CD4-positive, alpha-beta T cell (primary cell): ENCODE results near the gene DNM1L. TPM values are rescaled to one million over a fixed set of nuclear protein-coding genes. Genes with fewer than 3 reads are reported as not detected.

ENCODE experiments used
- ATAC-seq: fragments of 200-7000 bp; cut with Tn5 transposase; one replicate; pipeline ENCODE4 v1.10.0; 2022; ENCODE audit warnings: mild to moderate bottlenecking; ENCODE audit not compliant: poor library complexity
- CTCF ChIA-PET: fragments of 350-600 bp; sonication (Branson Sonifier 250); formaldehyde crosslinking; loops from one replicate; lab custom pipeline; 2021; ENCODE audit warnings: antibody characterized with exemption, inconsistent platforms; lab: Charles Lee
- POLR2A ChIA-PET: fragments of 350-600 bp; sonication (Branson Sonifier 250); formaldehyde crosslinking; loops from one replicate; lab custom pipeline; 2021; ENCODE audit warnings: antibody characterized with exemption, inconsistent platforms; lab: Charles Lee
- DNase-seq, 14 experiments: peaks; one replicate each; pipeline ENCODE4 v3.0.0-alpha.2; 2013 to 2020; ENCODE audit warnings: mixed read lengths in 2 of 14
- H3K27ac ChIP-seq, 2 donors: one replicate each; pipeline versions ENCODE4 v1.5.1 to v1.7.0; 2013; ENCODE audit warnings: low read length in 2 of 2, low read depth in 1 of 2, mild to moderate bottlenecking in 1 of 2
- H3K27me3 ChIP-seq, 2 experiments: 1 replicate in 1 of 2; 2 replicates in 1 of 2; pipeline versions ENCODE4 v1.6.1 to v1.7.0; 2013; ENCODE audit warnings: low read length in 2 of 2, control low read depth in 1 of 2, mild to moderate bottlenecking in 1 of 2, moderate library complexity in 1 of 2; ENCODE audit not compliant: insufficient read depth in 2 of 2, control insufficient read depth in 1 of 2
- H3K36me3 ChIP-seq: one replicate; pipeline ENCODE4 v1.6.1; 2013; ENCODE audit warnings: low read length, control low read depth; ENCODE audit not compliant: insufficient read depth
- H3K4me1 ChIP-seq: one replicate; pipeline ENCODE4 v1.6.1; 2013; ENCODE audit warnings: low read length, control low read depth; ENCODE audit not compliant: insufficient read depth
- H3K4me3 ChIP-seq: one replicate; pipeline ENCODE4 v1.5.1; 2013; ENCODE audit warnings: mild to moderate bottlenecking, low read length, moderate library complexity
- H3K9me3 ChIP-seq, 2 experiments: 1 replicate in 1 of 2; 2 replicates in 1 of 2; pipeline versions ENCODE4 v1.6.1 to v1.7.0; 2013; ENCODE audit warnings: low read length in 2 of 2, mild to moderate bottlenecking in 2 of 2, control low read depth in 1 of 2, moderate library complexity in 1 of 2; ENCODE audit not compliant: control insufficient read depth in 1 of 2, insufficient read depth in 1 of 2
- H3K27ac Mint-ChIP-seq: one replicate; pipeline ENCODE4 v1.8.0; 2020; ENCODE audit warnings: mixed read lengths
- H3K27me3 Mint-ChIP-seq: one replicate; pipeline ENCODE4 v1.8.0; 2021; ENCODE audit warnings: mixed read lengths
- H3K36me3 Mint-ChIP-seq: one replicate; pipeline ENCODE4 v1.8.0; 2021; ENCODE audit warnings: low read depth, mixed read lengths
- H3K4me1 Mint-ChIP-seq: one replicate; pipeline ENCODE4 v1.8.0; 2021; ENCODE audit warnings: low read depth, mixed read lengths
- H3K4me3 Mint-ChIP-seq: one replicate; pipeline ENCODE4 v1.8.0; 2020; ENCODE audit warnings: mild to moderate bottlenecking, mixed read lengths
- H3K9me3 Mint-ChIP-seq: one replicate; pipeline ENCODE4 v1.8.0; 2020; ENCODE audit warnings: mixed read lengths
- intact Hi-C, 2 experiments: fragments of 100-400 bp; cut with DNase I in 1 of 2; cut with micrococcal nuclease in 1 of 2; formaldehyde crosslinking; loops; one replicate each; pipeline versions ENCODE4 v1.15.1 to v1.9.0; 2023 to 2025; cut with DNase I, micrococcal nuclease
- total RNA-seq, 174 experiments: library from RNA in 2 of 174; stranded (reverse) in 2 of 174; gene quantifications; one replicate each; pipeline ENCODE4 v1.2.3 and lab custom pipeline; 2021 to 2026
- TF ChIP-seq, protein P1 (sequence below): fragments of 200-600 bp; IDR thresholded peaks from one replicate; pipeline ENCODE4 v1.8.0; 2022; ENCODE audit warnings: antibody characterized with exemption, mild to moderate bottlenecking

DNM1L gene
- total RNA-seq, 2 experiments from 2014 or later: 70.9 to 74.6 TPM

DNA sequence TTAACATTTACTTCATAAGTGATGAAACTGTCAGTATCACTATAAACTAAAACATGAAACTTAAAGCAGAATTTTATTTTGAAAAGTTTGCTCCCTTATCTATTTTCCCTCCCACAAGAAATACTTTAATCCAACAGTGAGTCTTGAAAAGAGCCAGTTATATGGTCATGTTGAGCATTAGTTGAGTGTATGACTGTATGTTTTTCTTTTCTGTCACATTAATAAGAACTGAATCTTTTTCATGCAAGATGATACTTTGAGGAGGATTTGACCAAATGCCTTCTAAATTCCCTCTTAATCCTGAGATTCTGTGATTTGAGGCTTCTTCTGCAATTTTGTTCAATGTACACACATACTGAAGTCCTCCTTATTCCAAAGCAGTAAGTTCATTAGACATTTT lies 110.3 kb downstream of the DNM1L start:
- Histone ChIP-seq H3K4me3 (no peak overlapping the region), H3K9me3 (no peaks in the 10 kb centered on the region), H3K27me3 (no peaks in the 10 kb centered on the region), H3K27ac (no peak overlapping the region), H3K4me1 (no peaks in the 10 kb centered on the region), H3K36me3 (no peaks in the 10 kb centered on the region)
- no peaks in the 10 kb centered on the region for H3K4me1 Mint-ChIP-seq
- H3K9me3 Mint-ChIP-seq: no peaks in the 10 kb centered on the region
- H3K27ac Mint-ChIP-seq: no peak overlapping the region
- CTCF ChIA-PET: interaction anchor here (0.7 kb wide), 1 partner anchor 10 kb away, joined by 4 read pairs; no protein-coding TSS in a partner anchor
- intact Hi-C loops: no loop called here
- H3K4me3 Mint-ChIP-seq: no peak overlapping the region
- peaks cover 5% of the 10 kb centered on the region for H3K27me3 Mint-ChIP-seq
- POLR2A ChIA-PET: no interaction called here
- no peak for ATAC-seq
- DNase-seq: no peak
- TF ChIP-seq, protein P1, sequence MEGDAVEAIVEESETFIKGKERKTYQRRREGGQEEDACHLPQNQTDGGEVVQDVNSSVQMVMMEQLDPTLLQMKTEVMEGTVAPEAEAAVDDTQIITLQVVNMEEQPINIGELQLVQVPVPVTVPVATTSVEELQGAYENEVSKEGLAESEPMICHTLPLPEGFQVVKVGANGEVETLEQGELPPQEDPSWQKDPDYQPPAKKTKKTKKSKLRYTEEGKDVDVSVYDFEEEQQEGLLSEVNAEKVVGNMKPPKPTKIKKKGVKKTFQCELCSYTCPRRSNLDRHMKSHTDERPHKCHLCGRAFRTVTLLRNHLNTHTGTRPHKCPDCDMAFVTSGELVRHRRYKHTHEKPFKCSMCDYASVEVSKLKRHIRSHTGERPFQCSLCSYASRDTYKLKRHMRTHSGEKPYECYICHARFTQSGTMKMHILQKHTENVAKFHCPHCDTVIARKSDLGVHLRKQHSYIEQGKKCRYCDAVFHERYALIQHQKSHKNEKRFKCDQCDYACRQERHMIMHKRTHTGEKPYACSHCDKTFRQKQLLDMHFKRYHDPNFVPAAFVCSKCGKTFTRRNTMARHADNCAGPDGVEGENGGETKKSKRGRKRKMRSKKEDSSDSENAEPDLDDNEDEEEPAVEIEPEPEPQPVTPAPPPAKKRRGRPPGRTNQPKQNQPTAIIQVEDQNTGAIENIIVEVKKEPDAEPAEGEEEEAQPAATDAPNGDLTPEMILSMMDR: no peak
- H3K36me3 Mint-ChIP-seq: no peaks in the 10 kb centered on the region

DNA sequence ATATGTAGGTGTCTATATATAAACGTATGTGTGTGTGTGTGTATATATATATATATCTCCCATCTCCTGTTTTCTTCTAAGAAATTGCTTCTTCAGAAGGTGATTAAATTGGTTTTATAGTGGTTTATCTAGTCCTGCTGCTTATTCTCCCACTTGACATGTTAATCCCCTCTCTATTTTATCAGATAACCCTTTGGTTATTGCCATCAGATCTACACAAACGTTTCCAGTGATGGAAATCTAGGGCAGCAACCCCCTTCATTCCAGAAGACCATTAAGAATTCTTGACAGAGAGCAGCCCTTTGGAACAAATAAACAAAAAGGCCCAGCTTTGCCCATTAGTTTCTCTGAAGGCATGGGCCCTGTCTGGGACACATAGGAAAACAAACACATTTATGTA lies 110.8 kb downstream of the DNM1L start:
- Histone ChIP-seq H3K27ac (no peak overlapping the region), H3K27me3 (no peaks in the 10 kb centered on the region), H3K4me3 (no peak overlapping the region), H3K4me1 (no peaks in the 10 kb centered on the region), H3K36me3 (no peaks in the 10 kb centered on the region), H3K9me3 (no peaks in the 10 kb centered on the region)
- TF ChIP-seq, protein P1: no peak
- H3K9me3 Mint-ChIP-seq: no peaks in the 10 kb centered on the region
- H3K27me3 Mint-ChIP-seq: peaks cover 5% of the 10 kb centered on the region
- intact Hi-C loops: no loop called here
- CTCF ChIA-PET: no interaction called here
- H3K27ac Mint-ChIP-seq: no peak overlapping the region
- POLR2A ChIA-PET: no interaction called here
- no peak overlapping the region for H3K4me3 Mint-ChIP-seq
- DNase-seq (no peak), ATAC-seq (no peak)
- H3K36me3 Mint-ChIP-seq: no peaks in the 10 kb centered on the region
- H3K4me1 Mint-ChIP-seq: no peaks in the 10 kb centered on the region

DNA sequence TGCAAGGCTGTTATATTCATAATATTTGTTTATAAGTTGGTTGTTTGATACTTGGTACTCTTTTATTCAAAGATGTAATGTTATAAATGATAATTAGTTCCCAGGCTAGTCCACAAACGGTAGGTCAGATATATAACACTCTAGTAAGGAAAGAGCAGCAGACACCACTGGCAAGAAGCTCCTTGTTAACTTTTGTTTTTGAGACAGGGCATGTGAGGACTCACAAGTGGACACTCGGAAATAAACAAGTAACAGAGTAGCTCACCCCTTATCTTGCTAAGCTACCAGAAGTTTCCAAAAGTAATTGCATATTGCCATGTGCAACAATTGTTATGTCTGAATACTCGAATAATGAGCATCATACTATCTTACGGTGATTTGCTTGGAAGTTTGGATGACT lies 115.2 kb downstream of the DNM1L start:
- H3K4me1 ChIP-seq: no peaks in the 10 kb centered on the region
- ATAC-seq (no peak), DNase-seq (no peak)
- no peaks in the 10 kb centered on the region for H3K36me3 Mint-ChIP-seq
- H3K9me3 Mint-ChIP-seq: no peaks in the 10 kb centered on the region
- no peaks in the 10 kb centered on the region for H3K36me3 ChIP-seq
- H3K4me1 Mint-ChIP-seq: no peaks in the 10 kb centered on the region
- POLR2A ChIA-PET: no interaction called here
- H3K4me3 Mint-ChIP-seq: no peak overlapping the region
- CTCF ChIA-PET: no interaction called here
- H3K27ac ChIP-seq: no peak overlapping the region
- H3K27ac Mint-ChIP-seq: no peak overlapping the region
- intact Hi-C loops: no loop called here
- peaks cover 0 to 3% of the 10 kb centered on the region in 2 experiments for H3K27me3 ChIP-seq
- H3K9me3 ChIP-seq: no peaks in the 10 kb centered on the region
- TF ChIP-seq, protein P1: no peak
- no peak overlapping the region for H3K4me3 ChIP-seq
- peaks cover 14% of the 10 kb centered on the region for H3K27me3 Mint-ChIP-seq

Other genes starting within 250 kb of the DNM1L start
- 10 to 100 TPM; 12.0 to 13.0 TPM for gene YARS2, start 76.6 kb downstream of the DNM1L start, total RNA-seq
- under 1 TPM; 0.22 to 0.31 TPM for gene PKP2, start 217.5 kb downstream of the DNM1L start, total RNA-seq